ENCODE results near the gene BRI3. TPM values are rescaled to one million over a fixed set of nuclear protein-coding genes. Genes with fewer than 3 reads are reported as not detected.

Gene BRI3, protein sequence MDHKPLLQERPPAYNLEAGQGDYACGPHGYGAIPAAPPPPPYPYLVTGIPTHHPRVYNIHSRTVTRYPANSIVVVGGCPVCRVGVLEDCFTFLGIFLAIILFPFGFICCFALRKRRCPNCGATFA
- 100 to 1,000 TPM; 173 to 360 (median 179) TPM for polyA plus RNA-seq

DNA sequence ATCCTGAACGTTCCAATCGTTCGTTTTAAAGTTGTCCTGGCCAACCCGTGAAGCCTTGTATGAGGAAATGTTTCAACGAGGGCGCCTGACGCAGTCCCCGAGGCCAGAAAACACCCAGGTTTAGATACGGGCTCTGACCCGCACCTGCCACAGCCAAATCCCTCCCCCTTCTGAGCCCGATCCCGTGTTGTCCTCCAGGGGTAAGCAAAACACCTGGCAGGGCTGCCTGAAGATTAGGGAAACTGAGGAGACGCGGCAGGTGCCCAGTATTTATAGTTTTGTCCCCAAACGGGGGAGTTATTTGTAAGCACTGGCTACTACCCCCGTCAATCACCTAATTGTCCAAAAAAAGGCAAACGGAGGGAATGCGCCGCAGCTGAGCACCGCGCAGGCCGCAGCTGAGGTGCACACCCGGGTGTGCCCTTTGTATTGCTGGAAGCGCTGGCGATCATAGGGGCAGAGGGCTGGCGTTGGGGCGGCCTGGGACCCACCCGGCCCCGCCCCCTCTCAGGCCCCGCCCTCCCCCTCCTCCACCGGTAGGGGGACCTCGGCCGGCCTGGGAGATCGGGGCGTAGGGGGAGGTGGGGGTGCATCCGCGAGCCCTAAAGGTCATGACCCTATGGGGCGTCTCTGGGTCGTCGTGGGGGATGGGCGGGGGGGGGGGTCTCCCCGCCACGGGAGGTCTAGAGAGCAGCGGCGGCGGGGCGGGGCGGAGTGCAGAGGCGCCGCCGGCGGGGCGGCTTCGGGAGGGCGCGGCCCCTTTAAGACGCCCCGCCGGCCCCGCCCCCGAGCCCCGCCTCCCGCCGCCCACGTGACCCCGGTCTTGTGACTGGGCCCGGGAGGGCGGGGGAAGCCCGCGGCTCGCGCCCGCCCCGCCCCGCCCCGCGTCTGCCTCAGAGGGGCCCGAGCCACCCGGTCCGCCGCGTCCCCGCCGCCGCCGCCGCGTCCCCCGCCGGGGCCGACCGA lies at the start of gene BRI3:
BRI3 (plus strand) TSS at position 896 of the 966 bp plus-strand sequence. CDS start 110 bp downstream, outside the sequence.
- WGBS, 3 donors, result 0 to 1% (median 1%) methylated on average over 32 to 81 of the region's 92 CpGs

DNA sequence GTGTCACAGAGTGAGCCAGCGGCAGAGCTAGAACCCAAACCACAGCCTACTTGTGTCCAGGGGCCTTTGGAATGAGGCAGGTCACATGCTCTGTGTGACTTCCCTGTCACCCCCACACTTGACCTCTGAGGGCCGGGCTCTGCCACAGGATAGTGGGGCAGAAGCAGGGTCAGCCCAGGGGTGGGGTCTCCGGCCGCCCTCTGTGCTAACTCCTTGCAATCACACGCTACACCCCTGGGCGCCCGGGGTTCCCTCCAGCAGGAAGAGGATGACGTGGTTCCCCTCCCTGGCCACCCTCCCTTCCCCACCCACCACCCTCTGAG lies 49.3 kb upstream of the BRI3 start:
- H3K27ac ChIP-seq (ENCODE audit: low read depth, low read length), result no peak overlapping the region
- WGBS, 3 donors, result 91 to 98% (median 93%) methylated on average over 8 of the region's 8 CpGs

More for the DNA sequence above, at the start of gene BRI3:
- peak within 1 kb of the TSS; percentile 60 for H3K27ac ChIP-seq (ENCODE audit: low read depth, low read length)

DNA sequence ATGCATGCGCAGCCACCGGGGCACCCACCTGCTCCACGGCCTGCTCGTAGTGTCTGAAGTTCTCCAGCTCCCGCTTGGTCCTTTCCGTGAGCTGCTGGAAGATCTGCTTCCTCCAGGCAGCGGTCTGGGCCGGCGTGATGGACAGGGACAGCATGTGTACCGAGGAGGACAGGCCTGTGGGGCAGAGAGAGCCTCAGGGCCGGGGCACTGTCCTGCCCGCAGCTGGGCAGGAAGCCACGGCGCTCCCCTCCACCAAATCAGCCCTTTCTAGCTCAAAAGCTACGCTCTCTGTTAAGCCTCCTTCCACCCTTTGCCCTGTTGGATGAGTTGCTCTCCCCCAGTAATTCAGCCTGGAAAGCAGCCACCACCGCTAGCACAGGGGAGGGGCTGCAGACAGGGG lies 48.7 kb upstream of the BRI3 start:
- 92 to 95% (median 93%) methylated on average over 16 of the region's 16 CpGs for WGBS, 3 donors
- no peak overlapping the region for H3K27ac ChIP-seq (ENCODE audit: low read depth, low read length)

DNA sequence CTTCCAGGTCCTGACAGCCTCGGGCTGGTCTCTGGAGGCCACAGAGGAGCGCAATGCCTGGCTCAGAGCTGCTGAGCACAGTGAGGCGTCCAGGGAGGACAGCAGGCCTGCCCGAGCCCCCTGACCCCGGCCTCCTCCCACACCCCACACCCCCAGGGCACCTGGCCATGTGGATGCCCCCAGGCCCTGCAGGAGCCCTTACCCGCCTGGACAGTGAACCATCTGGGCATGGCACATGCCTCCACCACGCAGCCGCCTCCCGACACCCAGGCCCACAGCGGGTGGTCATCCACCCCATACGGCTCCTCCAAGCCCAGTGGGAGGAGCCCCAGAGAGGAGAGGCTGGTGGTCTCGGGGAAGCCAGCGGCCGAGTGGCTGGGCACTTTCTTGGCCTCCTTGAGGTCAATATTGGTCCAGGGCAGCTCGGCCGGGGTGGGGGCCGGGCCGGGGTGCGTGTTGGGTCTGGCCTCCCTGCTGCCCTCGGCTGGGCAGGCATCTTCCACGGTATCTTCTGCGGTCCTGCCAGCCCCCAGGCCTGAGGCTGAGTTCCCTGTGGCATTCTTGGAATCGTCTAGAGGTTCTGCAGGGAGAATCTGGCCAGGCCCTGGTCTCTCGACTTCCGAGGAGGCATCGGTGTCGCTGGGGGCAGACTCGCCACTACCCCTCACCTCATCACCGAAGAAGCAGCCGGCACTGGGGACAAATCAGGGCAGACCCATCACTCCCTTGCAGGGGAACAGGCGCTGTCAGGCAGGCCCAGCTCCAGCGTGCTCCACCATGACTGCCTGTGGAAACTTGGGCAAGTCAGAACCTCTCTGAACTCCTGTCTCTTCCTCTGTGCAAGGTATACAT lies 48.0 kb upstream of the BRI3 start:
- no peak overlapping the region for H3K27ac ChIP-seq (ENCODE audit: low read depth, low read length)
- 92 to 94% (median 93%) methylated on average over 31 to 32 of the region's 32 CpGs for WGBS, 3 donors

DNA sequence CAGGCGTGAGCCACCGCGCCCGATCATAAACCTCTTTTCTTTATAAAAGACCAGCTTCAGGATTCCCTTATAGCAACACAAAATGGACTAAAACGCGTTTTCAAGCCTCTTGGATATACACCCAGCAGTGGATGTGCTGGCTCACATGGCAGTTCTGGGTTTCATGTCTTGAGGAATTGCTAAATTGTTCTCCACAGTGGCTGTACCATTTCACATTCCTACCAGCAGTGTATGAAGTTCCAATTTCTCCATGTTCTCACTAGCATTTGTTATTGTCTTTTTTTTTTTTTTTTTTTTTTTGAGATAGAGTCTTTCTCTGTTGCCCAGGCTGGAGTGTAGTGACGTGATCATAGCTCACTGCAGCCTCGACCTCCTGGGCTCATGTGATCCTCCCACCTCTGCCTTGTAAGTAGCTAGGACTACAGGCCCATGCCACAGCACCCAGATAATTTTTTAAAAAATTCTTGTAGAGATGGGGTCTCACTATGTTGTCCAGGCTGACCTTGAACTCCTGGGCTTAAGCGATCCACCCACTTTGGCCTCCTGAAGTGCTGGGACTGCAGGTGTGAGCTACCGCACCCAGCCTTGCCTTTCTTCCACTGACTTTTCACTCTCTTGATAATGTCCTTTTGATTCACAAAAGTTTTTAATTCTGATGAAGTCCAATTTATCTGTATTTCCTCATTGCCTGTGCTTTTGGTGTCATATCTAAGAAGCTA lies 46.9 kb upstream of the BRI3 start:
- 96 to 97% (median 96%) methylated on average over 10 of the region's 10 CpGs for WGBS, 3 donors

DNA sequence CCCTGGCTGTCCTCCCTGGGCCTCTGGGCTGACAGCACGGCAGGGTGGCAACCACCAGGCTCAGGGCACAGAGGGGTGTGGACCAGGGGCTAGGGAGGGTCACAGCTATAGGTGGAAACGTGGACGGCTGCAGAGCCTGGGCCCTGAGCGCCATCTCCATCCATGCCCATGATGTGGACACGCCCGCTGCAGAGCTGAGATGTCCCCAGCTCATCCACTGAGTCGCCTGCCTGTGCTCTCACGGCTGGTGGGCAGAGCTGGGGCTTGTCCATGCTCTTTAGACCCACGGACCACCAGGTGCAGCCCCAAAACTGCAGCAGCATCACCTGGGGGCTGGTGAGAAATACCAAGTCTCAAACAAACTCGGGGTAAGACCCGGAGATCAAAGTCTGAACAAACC lies 45.6 kb upstream of the BRI3 start:
- WGBS, 3 donors, result 91 to 95% (median 95%) methylated on average over 11 of the region's 11 CpGs

More for the DNA sequence above, 46.9 kb upstream of the BRI3 start:
- no peak overlapping the region for H3K27ac ChIP-seq (ENCODE audit: low read depth, low read length)

DNA sequence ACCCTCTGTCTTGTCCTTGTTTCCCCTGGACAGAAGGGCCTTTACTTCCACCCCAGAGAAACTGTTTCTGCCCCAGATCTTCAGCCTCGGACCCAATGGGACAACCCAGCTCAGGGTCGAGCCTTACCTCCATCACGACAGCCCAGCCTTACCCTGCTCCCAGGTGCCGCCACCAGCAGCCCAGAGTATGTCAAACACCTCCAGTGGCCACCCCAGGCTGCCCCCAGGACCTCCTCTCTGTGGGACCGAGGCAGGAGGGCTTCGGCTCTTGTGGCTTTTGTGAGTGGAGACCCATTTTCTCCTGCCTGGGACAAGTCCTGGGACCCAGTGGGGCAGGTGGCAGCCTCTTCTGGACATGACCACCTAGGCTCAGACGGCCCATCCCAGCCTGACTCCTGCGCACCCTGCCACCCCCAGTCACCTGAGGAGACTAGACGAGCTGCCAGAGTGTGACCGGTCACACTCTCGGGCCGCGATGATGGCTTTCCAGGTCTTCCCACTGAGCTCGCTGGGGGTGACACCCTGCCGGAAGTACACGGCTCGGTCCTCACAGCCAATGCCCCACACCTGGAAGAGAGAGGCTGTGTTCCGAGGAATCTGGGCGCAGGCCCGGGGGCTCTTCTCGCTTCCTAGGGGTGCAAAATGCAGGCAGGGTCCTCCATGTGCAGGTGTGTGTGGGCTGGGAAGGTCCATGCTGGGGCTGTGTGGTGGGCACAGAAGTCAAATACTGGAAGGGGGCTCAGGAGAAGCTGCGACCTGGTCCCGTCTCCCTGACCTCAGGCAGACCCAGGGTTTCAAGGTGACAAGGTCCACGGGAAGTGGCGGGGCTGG lies 44.9 kb upstream of the BRI3 start:
- WGBS, 3 donors, result 94 to 95% (median 95%) methylated on average over 25 of the region's 25 CpGs
- no peak overlapping the region for H3K27ac ChIP-seq (ENCODE audit: low read depth, low read length)

More for the DNA sequence above, 45.6 kb upstream of the BRI3 start:
- H3K27ac ChIP-seq (ENCODE audit: low read depth, low read length), result no peak overlapping the region

DNA sequence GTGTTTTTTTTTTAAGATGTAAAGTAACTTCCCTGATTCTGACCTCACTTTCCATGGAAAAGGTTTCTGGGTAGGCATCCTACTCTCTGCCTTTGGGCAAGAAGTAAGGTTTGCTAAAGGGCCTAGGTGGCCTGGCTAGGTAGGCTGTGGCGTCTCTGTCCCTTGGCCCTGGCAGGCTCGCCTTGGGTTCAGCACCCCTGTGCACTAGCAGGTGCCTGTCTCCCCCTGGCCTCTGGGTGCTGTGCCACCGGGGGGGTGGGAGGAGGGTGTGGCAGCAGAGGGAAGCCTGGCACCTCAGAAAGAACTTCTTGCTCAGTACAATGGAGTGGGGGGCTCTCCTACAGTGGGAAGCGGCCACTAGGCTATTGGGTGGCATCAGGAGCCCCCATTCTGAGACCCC lies 43.4 kb upstream of the BRI3 start:
- no peak overlapping the region for H3K27ac ChIP-seq (ENCODE audit: low read depth, low read length)
- 94 to 100% (median 96%) methylated on average over 4 of the region's 4 CpGs for WGBS, 3 donors

DNA sequence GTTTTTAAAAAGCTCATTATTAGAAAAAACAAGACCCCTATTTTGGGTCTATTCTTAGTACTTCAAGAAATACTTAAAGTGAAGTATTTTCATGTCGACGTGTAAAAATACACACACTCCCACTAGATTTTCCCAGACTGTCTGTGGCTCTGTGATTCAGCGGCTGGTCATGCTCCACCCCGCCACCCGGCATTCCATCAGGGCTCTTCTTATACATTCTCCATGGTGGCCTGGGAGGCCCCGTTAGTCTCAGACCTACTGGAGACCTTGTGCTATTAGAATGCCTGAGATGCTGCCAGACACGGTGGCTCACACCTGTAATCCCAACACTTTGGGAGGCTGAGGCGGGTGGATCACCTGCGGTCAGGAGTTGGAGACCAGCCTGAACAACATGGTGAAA lies 42.5 kb upstream of the BRI3 start:
- H3K27ac ChIP-seq (ENCODE audit: low read depth, low read length), result no peak overlapping the region
- WGBS, 3 donors, result 95 to 96% (median 95%) methylated on average over 9 of the region's 9 CpGs

DNA sequence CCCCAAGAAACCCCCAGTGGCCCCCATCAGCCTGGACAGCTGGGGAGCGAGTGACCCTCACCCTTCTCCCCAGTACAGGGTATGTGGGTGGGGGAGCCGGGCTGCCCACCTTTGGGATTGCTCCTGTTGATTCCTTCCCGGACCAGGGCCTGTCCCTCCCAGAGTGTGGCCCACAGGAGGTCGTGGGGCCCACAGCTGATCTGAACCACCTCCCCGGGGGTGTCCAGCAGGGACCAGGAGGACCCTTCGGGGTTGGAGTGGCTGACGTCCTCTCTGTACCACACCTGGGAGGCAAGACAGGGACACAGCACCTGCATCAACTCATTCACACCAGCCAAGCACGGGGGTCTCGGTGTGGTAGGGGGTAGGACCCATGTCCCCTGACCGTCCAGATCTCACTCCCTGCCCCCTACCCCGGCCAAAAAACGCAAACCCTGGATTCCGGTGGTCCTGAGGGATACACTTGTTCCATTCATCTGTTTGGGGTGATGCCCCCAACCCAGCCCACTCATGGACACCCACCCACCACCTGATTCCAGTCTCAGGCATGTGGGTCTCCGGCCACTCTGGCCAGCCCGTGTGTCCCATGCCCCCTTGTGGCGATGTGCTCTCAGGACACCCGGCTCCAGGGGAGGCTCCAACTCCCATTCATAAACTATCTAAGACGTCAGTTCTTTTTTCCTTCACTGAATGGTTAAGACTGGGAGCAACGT lies 40.4 kb upstream of the BRI3 start:
- 57 to 78% (median 73%) methylated on average over 19 of the region's 19 CpGs for WGBS, 3 donors
- no peak overlapping the region for H3K27ac ChIP-seq (ENCODE audit: low read depth, low read length)

DNA sequence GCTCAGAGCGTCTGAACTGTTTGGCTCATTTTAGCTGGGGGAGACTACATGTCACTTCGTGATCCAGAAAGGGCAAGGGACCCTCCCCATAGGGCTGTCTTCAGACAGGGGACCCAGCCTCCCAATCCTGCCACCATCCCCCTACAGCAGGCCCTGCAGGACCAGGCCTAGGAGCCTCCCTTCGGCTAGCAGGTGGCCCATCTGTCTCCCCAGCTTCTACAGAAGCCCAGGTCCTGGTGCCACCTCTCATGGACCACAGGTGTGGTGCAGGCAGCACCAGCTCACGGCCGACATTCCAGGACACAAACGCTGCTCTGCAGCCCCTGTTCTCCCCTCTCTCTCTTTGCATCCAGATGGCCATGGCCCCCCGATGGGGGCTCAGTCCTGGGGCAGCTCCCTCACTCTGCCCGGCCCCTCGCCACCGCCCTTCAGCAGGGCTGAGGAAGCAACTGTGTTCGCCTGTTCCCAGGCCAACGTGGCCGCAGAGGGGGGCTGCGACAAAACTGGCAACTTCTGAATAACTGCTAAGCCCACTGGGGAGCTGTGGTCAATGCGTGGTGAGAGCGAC lies 39.7 kb upstream of the BRI3 start:
- WGBS, 3 donors, result 78 to 90% (median 85%) methylated on average over 16 of the region's 16 CpGs
- no peak overlapping the region for H3K27ac ChIP-seq (ENCODE audit: low read depth, low read length)

DNA sequence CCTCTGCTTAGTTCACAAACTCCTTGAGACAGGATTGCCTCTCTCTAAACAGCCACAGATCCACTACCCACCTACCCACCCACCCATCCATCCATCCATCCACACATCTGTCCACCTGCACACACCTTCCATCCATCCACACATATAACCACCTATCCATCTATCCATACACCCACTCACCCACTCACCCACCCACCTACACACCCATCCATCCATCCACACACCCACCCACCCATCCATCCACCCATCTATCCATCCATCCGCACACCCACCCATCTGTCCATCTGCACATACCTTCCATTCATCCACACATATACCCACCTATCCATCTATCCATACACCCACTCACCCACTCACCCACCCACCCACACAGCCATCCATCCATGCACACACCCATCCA lies 39.1 kb upstream of the BRI3 start:
- no peak overlapping the region for H3K27ac ChIP-seq (ENCODE audit: low read depth, low read length)
- WGBS, 3 donors, result 94 to 100% (median 100%) methylated on average over 1 of the region's 1 CpG

DNA sequence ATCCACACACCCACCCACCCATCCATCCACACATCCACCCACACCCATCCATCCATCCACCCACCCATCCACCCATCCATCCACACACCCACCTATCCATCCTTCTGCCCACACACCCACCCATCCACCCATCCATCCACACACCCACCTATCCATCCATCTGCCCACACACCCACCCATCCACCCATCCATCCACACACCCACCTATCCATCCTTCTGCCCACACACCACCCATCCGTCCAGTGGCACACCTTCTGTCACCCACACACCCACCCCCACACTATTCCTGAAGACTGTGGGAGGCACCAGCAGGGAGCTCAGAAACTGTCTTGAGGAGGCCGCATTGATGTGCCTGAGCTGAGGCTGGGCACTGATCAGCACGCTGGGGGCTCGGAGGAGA lies 38.6 kb upstream of the BRI3 start:
- 90 to 94% (median 93%) methylated on average over 3 to 4 of the region's 4 CpGs for WGBS, 3 donors
- H3K27ac ChIP-seq (ENCODE audit: low read depth, low read length), result no peak overlapping the region

DNA sequence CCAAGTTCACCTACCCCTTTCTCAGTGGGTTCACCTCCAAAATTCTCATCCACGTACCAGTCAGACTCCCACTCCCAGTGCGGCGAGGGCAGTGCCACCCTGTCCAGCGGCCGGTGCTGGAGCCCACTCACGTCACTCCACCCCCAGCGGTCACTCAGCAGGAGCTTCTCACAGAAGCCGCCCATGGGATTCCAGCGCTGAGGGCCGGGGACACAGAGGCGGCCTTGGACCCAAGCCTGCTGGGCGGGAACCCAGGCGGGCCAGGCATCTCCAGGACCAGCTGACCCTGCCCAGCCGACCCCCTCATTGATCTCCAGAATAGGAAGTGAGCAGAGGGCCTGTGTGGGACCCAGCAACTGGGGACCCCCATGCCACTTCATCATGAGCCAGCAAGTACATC lies 36.6 kb upstream of the BRI3 start:
- H3K27ac ChIP-seq (ENCODE audit: low read depth, low read length), result no peak overlapping the region

DNA sequence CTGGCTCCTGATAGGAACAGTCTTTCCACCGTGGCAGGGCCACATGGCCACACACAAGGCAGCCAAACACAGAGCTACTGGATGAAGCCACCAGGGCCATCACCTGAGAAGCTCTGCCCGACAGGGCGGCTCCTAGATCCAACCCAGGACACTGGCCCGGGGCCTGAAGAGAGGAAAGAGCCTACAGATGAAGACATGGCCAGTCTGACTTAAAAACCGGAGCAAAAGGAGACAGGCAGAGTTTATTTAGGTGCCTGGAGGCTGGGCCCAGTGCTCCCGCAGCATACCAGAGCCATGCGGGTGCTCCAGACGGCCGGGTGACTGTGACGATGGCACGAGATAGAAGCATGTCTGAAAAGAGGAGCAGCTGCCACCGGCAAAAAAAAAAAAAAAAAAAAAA lies 33.3 kb upstream of the BRI3 start:
- WGBS, 3 donors, result 93 to 95% (median 94%) methylated on average over 11 to 12 of the region's 12 CpGs
- no peak overlapping the region for H3K27ac ChIP-seq (ENCODE audit: low read depth, low read length)

More for the DNA sequence above, 36.6 kb upstream of the BRI3 start:
- WGBS, 3 donors, result 94 to 96% (median 95%) methylated on average over 14 of the region's 14 CpGs

DNA sequence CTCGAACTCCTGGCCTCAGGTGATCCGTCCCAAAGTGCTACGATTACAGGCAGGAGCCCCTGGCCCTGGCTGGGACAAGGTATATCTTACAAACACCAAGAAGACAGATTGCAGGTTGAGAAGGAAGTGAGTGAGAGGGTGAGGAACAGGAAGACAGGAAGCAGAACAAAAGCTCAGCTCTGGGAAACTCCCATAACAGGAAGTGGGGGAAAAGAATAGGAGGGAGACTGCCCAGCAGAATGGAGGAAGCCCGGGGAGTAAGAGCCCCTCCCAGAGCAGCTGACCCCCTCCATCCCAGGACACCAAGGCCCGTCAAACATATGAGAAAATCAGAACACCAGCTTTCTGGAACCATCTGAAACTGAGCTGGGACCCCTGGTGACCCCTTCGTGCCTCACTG lies 32.4 kb upstream of the BRI3 start:
- H3K27ac ChIP-seq (ENCODE audit: low read depth, low read length), result no peak overlapping the region
- WGBS, 3 donors, result 68 to 77% (median 74%) methylated on average over 6 of the region's 6 CpGs

DNA sequence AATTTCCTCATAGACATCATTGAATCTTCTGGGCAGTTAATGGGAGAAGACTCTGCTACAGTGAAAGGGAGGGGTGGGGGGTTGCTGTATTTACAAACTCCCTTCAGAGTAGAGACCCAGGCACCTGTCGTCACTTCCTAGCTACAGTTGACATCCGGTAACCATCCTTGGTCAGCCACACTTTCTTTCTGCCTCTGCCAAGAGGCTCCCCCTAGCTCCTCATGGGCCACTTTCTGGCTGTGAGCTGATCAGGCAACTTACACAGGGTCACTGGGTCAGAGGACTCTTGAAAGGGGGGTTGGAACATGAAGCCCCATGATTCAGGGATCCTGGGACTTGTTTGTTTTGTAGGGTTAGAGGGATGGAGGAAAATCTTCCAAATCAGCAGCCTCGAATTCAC lies 30.7 kb upstream of the BRI3 start:
- WGBS, 3 donors, result 10 to 49% (median 45%) methylated on average over 3 of the region's 3 CpGs
- no peak overlapping the region for H3K27ac ChIP-seq (ENCODE audit: low read depth, low read length)

Data from adipose tissue (tissue), 3 donors.